ENCODE data around the gene GALE. TPM values are rescaled to one million over a fixed set of nuclear protein-coding genes. Genes with fewer than 3 reads are reported as not detected.
A peak's percentile ranks its signal among the peaks of the same experiment; 100 is the strongest.

GALE gene
- total RNA-seq, 1 donor from 2014 or later = 24.9 TPM

DNA sequence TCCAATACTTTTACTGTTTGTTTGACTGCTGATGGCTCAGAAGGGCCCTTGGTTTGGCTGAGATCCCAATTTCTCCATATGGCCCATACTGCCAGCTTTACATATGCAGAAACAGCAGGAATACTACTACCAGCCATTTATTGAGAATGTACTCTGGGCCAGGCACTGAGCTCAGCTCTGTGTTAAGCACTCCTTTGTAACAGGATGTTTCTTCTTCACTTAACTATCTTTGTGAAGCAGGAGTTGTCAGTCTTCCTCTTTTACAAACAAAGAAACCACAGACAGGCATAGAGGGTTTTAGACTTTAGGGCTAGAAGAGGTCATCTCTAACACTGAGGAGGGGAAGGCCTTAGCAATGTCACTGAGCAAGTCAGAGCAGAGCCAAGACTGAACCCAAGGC, 16.4 kb upstream of the GALE start:
- no peak overlapping the region for H3K4me3 Mint-ChIP-seq (ENCODE audit: unreplicated experiment)
- peaks cover 18% of the 10 kb centered on the region for H3K36me3 Mint-ChIP-seq (ENCODE audit: low read depth)
- H3K9me3 Mint-ChIP-seq (ENCODE audit: low read depth) = no peaks in the 10 kb centered on the region
- H3K27me3 Mint-ChIP-seq (ENCODE audit: low read depth) = no peaks in the 10 kb centered on the region
- TF ChIP-seq, protein P1, sequence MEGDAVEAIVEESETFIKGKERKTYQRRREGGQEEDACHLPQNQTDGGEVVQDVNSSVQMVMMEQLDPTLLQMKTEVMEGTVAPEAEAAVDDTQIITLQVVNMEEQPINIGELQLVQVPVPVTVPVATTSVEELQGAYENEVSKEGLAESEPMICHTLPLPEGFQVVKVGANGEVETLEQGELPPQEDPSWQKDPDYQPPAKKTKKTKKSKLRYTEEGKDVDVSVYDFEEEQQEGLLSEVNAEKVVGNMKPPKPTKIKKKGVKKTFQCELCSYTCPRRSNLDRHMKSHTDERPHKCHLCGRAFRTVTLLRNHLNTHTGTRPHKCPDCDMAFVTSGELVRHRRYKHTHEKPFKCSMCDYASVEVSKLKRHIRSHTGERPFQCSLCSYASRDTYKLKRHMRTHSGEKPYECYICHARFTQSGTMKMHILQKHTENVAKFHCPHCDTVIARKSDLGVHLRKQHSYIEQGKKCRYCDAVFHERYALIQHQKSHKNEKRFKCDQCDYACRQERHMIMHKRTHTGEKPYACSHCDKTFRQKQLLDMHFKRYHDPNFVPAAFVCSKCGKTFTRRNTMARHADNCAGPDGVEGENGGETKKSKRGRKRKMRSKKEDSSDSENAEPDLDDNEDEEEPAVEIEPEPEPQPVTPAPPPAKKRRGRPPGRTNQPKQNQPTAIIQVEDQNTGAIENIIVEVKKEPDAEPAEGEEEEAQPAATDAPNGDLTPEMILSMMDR (IDR thresholded peaks at IDR 0.05) = no peak
- no peak overlapping the region for H3K27ac Mint-ChIP-seq (ENCODE audit: unreplicated experiment)
- no peak for DNase-seq (ENCODE audit: low spot score)
- no peaks in the 10 kb centered on the region for H3K4me1 Mint-ChIP-seq (ENCODE audit: low read depth)

DNA sequence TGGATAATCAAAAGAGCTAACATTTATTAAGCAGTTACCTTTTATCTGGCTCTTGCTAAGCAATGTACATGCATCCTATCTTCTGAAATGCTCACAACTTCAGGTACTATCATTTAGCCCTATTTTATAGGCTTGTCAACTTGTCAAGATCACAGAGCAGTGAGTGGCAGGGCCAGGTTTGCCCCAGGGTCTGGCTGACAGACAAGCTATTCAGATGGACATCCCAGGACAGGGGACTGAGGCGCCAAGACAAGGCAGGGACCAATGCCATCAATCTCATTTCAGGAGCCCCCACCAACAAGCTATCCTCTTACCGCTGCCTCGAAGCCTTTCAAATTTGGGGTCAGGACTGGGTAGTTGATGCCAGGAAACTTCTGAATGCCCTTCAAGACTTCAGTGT, 15.8 kb upstream of the GALE start:
- DNase-seq (ENCODE audit: low spot score) = no peak
- TF ChIP-seq, protein P1 (IDR thresholded peaks at IDR 0.05) = no peak
- H3K36me3 Mint-ChIP-seq (ENCODE audit: low read depth) = peaks cover 18% of the 10 kb centered on the region
- H3K4me3 Mint-ChIP-seq (ENCODE audit: unreplicated experiment) = no peak overlapping the region
- no peaks in the 10 kb centered on the region for H3K4me1 Mint-ChIP-seq (ENCODE audit: low read depth)
- H3K9me3 Mint-ChIP-seq (ENCODE audit: low read depth) = no peaks in the 10 kb centered on the region
- no peak overlapping the region for H3K27ac Mint-ChIP-seq (ENCODE audit: unreplicated experiment)
- no peaks in the 10 kb centered on the region for H3K27me3 Mint-ChIP-seq (ENCODE audit: low read depth)

DNA sequence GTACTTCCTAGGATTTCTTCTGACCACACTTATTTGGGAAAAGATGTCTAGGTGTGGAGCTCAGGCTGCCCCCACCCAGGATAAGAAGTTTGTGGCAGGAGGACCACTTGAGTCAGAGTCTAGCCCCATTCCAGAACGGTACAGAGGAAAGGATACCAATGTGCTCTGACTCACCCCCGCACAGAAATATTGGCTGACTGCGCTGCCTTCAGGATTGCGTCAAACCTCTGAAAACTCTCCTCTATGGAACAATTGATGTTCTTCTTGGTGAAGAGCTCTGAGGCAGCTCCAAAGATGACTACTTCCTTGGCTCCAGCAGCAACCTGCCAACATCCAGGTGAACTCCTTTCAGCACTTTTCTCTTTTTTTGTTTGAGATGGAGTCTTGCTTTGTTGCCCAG, 13.5 kb upstream of the GALE start:
- no peak for DNase-seq (ENCODE audit: low spot score)
- TF ChIP-seq, protein P1 (IDR thresholded peaks at IDR 0.05) = no peak
- no peak overlapping the region for H3K27ac Mint-ChIP-seq (ENCODE audit: unreplicated experiment)
- H3K9me3 Mint-ChIP-seq (ENCODE audit: low read depth) = no peaks in the 10 kb centered on the region
- no peaks in the 10 kb centered on the region for H3K4me1 Mint-ChIP-seq (ENCODE audit: low read depth)
- no peak overlapping the region for H3K4me3 Mint-ChIP-seq (ENCODE audit: unreplicated experiment)
- peaks cover 15% of the 10 kb centered on the region for H3K36me3 Mint-ChIP-seq (ENCODE audit: low read depth)
- no peaks in the 10 kb centered on the region for H3K27me3 Mint-ChIP-seq (ENCODE audit: low read depth)

DNA sequence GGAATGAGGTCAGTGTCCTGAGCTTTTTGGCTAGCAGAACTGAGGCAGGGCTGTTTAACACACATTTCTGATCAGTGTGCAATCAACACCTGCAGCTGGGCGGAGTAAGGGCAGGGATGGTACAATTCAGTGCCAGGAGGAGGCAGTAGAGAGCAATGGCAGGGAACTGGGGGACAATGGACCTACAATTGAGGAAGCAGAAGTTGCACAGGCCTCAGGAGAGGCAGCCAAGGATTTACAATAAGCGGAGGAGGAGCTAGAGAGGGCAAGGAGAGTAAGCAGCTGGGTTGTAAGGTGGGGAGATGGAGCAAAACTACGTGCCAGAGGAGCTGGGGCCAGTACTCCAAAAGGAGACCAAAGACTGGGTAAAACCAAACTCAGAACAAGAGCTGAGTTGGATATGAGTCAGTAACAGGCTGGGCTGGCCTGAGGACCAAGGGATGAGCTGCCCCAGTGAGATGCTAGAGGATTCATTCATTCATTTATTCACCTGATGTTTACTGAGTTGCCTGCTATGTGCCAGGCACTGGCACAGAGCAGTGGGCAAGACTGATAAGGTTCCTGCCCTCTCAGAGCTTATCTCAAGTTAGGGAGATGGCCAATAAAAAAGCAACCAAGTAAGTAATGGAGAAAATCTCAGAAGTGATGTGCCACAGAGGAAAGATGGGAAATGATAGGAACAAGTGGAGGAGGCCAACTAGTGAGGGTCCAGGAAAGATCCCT, 10.4 kb upstream of the GALE start:
- TF ChIP-seq, protein P1 (IDR thresholded peaks at IDR 0.05) = peak; percentile 75
- no peak overlapping the region for H3K4me3 Mint-ChIP-seq (ENCODE audit: unreplicated experiment)
- H3K36me3 Mint-ChIP-seq (ENCODE audit: low read depth) = peaks cover 9% of the 10 kb centered on the region
- no peak overlapping the region for H3K27ac Mint-ChIP-seq (ENCODE audit: unreplicated experiment)
- no peak for DNase-seq (ENCODE audit: low spot score)
- no peaks in the 10 kb centered on the region for H3K4me1 Mint-ChIP-seq (ENCODE audit: low read depth)
- H3K27me3 Mint-ChIP-seq (ENCODE audit: low read depth) = no peaks in the 10 kb centered on the region
- no peaks in the 10 kb centered on the region for H3K9me3 Mint-ChIP-seq (ENCODE audit: low read depth)

DNA sequence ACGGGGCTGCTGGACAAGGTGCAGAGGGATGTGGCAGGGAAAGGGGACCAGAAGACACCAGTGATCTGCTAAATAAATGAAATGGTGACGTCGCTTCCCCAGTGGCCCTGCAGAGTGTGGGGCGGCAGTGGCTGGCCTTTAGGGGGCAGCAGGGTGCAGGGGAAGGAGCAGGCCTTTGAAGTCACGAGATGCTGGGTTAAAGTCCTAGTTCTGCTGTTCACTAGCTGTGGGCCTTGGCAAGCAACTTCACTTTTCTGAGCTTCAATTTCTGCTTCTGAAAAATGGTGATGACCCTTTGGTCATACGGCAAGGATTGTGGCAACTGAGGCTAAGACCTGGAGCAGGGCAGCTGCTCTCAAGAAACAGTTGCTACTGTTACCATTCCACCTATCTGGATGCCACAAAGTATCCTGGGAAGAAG, 9.2 kb upstream of the GALE start:
- TF ChIP-seq, protein P1 (IDR thresholded peaks at IDR 0.05) = peak; percentile 78
- Mint-ChIP-seq H3K36me3 (ENCODE audit: low read depth) (peaks cover 9% of the 10 kb centered on the region), H3K9me3 (ENCODE audit: low read depth) (no peaks in the 10 kb centered on the region), H3K27me3 (ENCODE audit: low read depth) (no peaks in the 10 kb centered on the region), H3K4me3 (ENCODE audit: unreplicated experiment) (no peak overlapping the region), H3K4me1 (ENCODE audit: low read depth) (no peaks in the 10 kb centered on the region), H3K27ac (ENCODE audit: unreplicated experiment) (no peak overlapping the region)
- DNase-seq (ENCODE audit: low spot score) = no peak

Measured in chondrocyte (in vitro differentiated cells).